WTC11 (cell line): Measurements from ENCODE around the gene PIP5K1A. TPM values are rescaled to one million over a fixed set of nuclear protein-coding genes. Genes with fewer than 3 reads are reported as not detected.

Source experiments
- ATAC-seq: fragments of 200-7000 bp; cut with Tn5 transposase; 2 replicates; pipeline ENCODE4 v1.10.0; 2021; ENCODE audit warnings: mild to moderate bottlenecking, moderate library complexity
- CTCF ChIA-PET: fragments of 300-600 bp; sonication (Branson Sonifier 250); formaldehyde crosslinking; loops from one replicate; lab custom pipeline; 2021; ENCODE audit warnings: antibody characterized with exemption; lab: Charles Lee
- POLR2A ChIA-PET: fragments of 350-600 bp; sonication (Branson Sonifier 250); formaldehyde crosslinking; loops from one replicate; lab custom pipeline; 2021; ENCODE audit warnings: antibody characterized with exemption; lab: Charles Lee
- DNase-seq: peaks from one replicate; pipeline ENCODE4 v3.0.0; 2021; ENCODE audit warnings: low spot score
- H3K27ac Mint-ChIP-seq: 2 replicates; pipeline ENCODE4 v1.8.0; 2021; ENCODE audit warnings: mixed read lengths
- H3K27me3 Mint-ChIP-seq: 2 replicates; pipeline ENCODE4 v1.8.0; 2021; ENCODE audit warnings: low read depth, mild to moderate bottlenecking, moderate library complexity, mixed read lengths
- H3K36me3 Mint-ChIP-seq: 2 replicates; pipeline ENCODE4 v1.8.0; 2021; ENCODE audit warnings: mixed read lengths
- H3K4me1 Mint-ChIP-seq: 2 replicates; pipeline ENCODE4 v1.8.0; 2022; ENCODE audit warnings: mixed read lengths
- H3K4me3 Mint-ChIP-seq: 2 replicates; pipeline ENCODE4 v1.8.0; 2021; ENCODE audit warnings: mild to moderate bottlenecking, moderate library complexity, mixed read lengths
- H3K9me3 Mint-ChIP-seq: 2 replicates; pipeline ENCODE4 v1.8.0; 2021; ENCODE audit warnings: mixed read lengths
- ATF1 ChIP-seq: sonication (generic); formaldehyde crosslinking; IDR thresholded peaks from 2 replicates; pipeline ENCODE4 v1.8.1; 2023; ENCODE audit warnings: mild to moderate bottlenecking, moderate library complexity, missing genetic modification reagents
- ATF6 ChIP-seq: sonication (generic); formaldehyde crosslinking; IDR thresholded peaks from 2 replicates; pipeline ENCODE4 v1.8.1; 2023; ENCODE audit warnings: mild to moderate bottlenecking, missing genetic modification reagents
- CREB1 ChIP-seq: sonication (generic); formaldehyde crosslinking; IDR thresholded peaks from 2 replicates; pipeline ENCODE4 v1.8.0; 2023; ENCODE audit warnings: mild to moderate bottlenecking, missing genetic modification reagents
- CREM ChIP-seq: sonication (generic); formaldehyde crosslinking; IDR thresholded peaks from 2 replicates; pipeline ENCODE4 v1.8.1; 2022; ENCODE audit warnings: mild to moderate bottlenecking, missing genetic modification reagents, moderate library complexity
- ELF4 ChIP-seq: sonication (generic); formaldehyde crosslinking; IDR thresholded peaks from 2 replicates; pipeline ENCODE4 v1.8.1; 2022; ENCODE audit warnings: low read depth, mild to moderate bottlenecking, moderate library complexity, missing genetic modification reagents
- ESRRA ChIP-seq: sonication (generic); formaldehyde crosslinking; IDR thresholded peaks from 2 replicates; pipeline ENCODE4 v1.8.1; 2022; ENCODE audit warnings: mild to moderate bottlenecking, missing genetic modification reagents, borderline replicate concordance
- FOXP1 ChIP-seq: sonication (generic); formaldehyde crosslinking; IDR thresholded peaks from 2 replicates; pipeline ENCODE4 v1.8.0; 2022; ENCODE audit warnings: missing genetic modification reagents, mild to moderate bottlenecking, moderate library complexity, borderline replicate concordance
- GABPB1 ChIP-seq: sonication (generic); formaldehyde crosslinking; IDR thresholded peaks from 2 replicates; pipeline ENCODE4 v1.8.1; 2023; ENCODE audit warnings: mild to moderate bottlenecking, missing genetic modification reagents
- GTF2I ChIP-seq: fragments of 250-450 bp; sonication (Bioruptor Pico); conservative IDR thresholded peaks from 2 replicates; pipeline ENCODE4 v1.4.0; 2021; ENCODE audit warnings: mild to moderate bottlenecking
- JAZF1 ChIP-seq: fragments of 250-450 bp; sonication (Bioruptor Pico); IDR thresholded peaks from 2 replicates; pipeline ENCODE4 v1.9.0; 2021; ENCODE audit warnings: moderate library complexity, mild to moderate bottlenecking, inconsistent platforms
- NR3C1 ChIP-seq: sonication (generic); formaldehyde crosslinking; conservative IDR thresholded peaks from 2 replicates; pipeline ENCODE4 v1.8.1; 2023; ENCODE audit warnings: low read depth, mild to moderate bottlenecking, missing genetic modification reagents
- OVOL2 ChIP-seq: fragments of 250-450 bp; sonication (Bioruptor Pico); IDR thresholded peaks from 2 replicates; pipeline ENCODE4 v1.9.0; 2021; ENCODE audit warnings: mild to moderate bottlenecking, borderline replicate concordance
- RORB ChIP-seq: fragments of 250-450 bp; sonication (Bioruptor Pico); IDR thresholded peaks from 2 replicates; pipeline ENCODE4 v1.9.0; 2021; ENCODE audit warnings: mild to moderate bottlenecking
- ZNF512 ChIP-seq: sonication (generic); formaldehyde crosslinking; IDR thresholded peaks from 2 replicates; pipeline ENCODE4 v1.8.1; 2022; ENCODE audit warnings: missing genetic modification reagents, borderline replicate concordance
- total RNA-seq: library from RNA; stranded (reverse); gene quantifications from 3 replicates; pipeline ENCODE4 v1.2.3, GENCODE V29; 2021
- TF ChIP-seq, protein P1 (sequence below): sonication (generic); formaldehyde crosslinking; IDR thresholded peaks from 2 replicates; pipeline ENCODE4 v1.8.0; 2022; ENCODE audit warnings: mild to moderate bottlenecking, missing genetic modification reagents
- TF ChIP-seq, protein P2 (sequence below): sonication (generic); formaldehyde crosslinking; conservative IDR thresholded peaks from 2 replicates; pipeline ENCODE4 v1.8.1; 2022; ENCODE audit warnings: mild to moderate bottlenecking, missing genetic modification reagents
- TF ChIP-seq, protein P3 (sequence below): sonication (generic); formaldehyde crosslinking; IDR thresholded peaks from 2 replicates; pipeline ENCODE4 v1.8.1; 2022; ENCODE audit warnings: mild to moderate bottlenecking, moderate library complexity, missing genetic modification reagents
- TF ChIP-seq, protein P4 (sequence below): sonication (generic); formaldehyde crosslinking; IDR thresholded peaks from 2 replicates; pipeline ENCODE4 v1.8.0; 2022; ENCODE audit warnings: mild to moderate bottlenecking, missing genetic modification reagents

PIP5K1A gene
- total RNA-seq, 1 experiment from 2014 or later = 81.3 TPM

- H3K4me3 Mint-ChIP-seq = no peak overlapping the region
- DNase-seq = no peak
- peaks cover 9% of the 10 kb centered on the region for H3K4me1 Mint-ChIP-seq
- peaks cover 58% of the 10 kb centered on the region for H3K36me3 Mint-ChIP-seq
- TF ChIP-seq ESRRA (CRISPR knock-in tag) (no peak), JAZF1 (no peak), NR3C1 (no peak), ATF6 (CRISPR knock-in tag) (no peak), ATF1 (CRISPR knock-in tag) (no peak), ELF4 (CRISPR knock-in tag) (no peak), CREM (no peak), FOXP1 (CRISPR knock-in tag) (no peak)
- TF ChIP-seq, protein P1, sequence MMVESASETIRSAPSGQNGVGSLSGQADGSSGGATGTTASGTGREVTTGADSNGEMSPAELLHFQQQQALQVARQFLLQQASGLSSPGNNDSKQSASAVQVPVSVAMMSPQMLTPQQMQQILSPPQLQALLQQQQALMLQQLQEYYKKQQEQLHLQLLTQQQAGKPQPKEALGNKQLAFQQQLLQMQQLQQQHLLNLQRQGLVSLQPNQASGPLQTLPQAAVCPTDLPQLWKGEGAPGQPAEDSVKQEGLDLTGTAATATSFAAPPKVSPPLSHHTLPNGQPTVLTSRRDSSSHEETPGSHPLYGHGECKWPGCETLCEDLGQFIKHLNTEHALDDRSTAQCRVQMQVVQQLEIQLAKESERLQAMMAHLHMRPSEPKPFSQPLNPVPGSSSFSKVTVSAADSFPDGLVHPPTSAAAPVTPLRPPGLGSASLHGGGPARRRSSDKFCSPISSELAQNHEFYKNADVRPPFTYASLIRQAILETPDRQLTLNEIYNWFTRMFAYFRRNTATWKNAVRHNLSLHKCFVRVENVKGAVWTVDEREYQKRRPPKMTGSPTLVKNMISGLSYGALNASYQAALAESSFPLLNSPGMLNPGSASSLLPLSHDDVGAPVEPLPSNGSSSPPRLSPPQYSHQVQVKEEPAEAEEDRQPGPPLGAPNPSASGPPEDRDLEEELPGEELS = no peak
- TF ChIP-seq, protein P2, sequence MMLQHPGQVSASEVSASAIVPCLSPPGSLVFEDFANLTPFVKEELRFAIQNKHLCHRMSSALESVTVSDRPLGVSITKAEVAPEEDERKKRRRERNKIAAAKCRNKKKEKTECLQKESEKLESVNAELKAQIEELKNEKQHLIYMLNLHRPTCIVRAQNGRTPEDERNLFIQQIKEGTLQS = no peak
- H3K9me3 Mint-ChIP-seq = no peaks in the 10 kb centered on the region
- no peak overlapping the region for H3K27ac Mint-ChIP-seq
- POLR2A ChIA-PET = interaction anchor here (0.7 kb wide), 1 partner anchor 16 kb away, joined by 3 read pairs; no protein-coding TSS in a partner anchor
- ATAC-seq = no peak
- no peaks in the 10 kb centered on the region for H3K27me3 Mint-ChIP-seq
- CTCF ChIA-PET = no interaction called here
Observed at GRCh38 chr1:151184211-151184610, 14.1 kb upstream of the PIP5K1A start.

- no peak overlapping the region for H3K4me3 Mint-ChIP-seq
- peaks cover 34% of the 10 kb centered on the region for H3K36me3 Mint-ChIP-seq
- H3K9me3 Mint-ChIP-seq = no peaks in the 10 kb centered on the region
- no peaks in the 10 kb centered on the region for H3K27me3 Mint-ChIP-seq
- TF ChIP-seq RORB (no peak), GTF2I (CRISPR knock-in tag) (no peak), ZNF512 (CRISPR knock-in tag) (no peak), GABPB1 (CRISPR knock-in tag) (no peak), OVOL2 (CRISPR knock-in tag) (no peak), CREB1 (CRISPR knock-in tag) (no peak)
- TF ChIP-seq, protein P3, sequence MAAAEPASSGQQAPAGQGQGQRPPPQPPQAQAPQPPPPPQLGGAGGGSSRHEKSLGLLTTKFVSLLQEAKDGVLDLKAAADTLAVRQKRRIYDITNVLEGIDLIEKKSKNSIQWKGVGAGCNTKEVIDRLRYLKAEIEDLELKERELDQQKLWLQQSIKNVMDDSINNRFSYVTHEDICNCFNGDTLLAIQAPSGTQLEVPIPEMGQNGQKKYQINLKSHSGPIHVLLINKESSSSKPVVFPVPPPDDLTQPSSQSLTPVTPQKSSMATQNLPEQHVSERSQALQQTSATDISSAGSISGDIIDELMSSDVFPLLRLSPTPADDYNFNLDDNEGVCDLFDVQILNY (CRISPR knock-in tag) = no peak
- TF ChIP-seq, protein P4, sequence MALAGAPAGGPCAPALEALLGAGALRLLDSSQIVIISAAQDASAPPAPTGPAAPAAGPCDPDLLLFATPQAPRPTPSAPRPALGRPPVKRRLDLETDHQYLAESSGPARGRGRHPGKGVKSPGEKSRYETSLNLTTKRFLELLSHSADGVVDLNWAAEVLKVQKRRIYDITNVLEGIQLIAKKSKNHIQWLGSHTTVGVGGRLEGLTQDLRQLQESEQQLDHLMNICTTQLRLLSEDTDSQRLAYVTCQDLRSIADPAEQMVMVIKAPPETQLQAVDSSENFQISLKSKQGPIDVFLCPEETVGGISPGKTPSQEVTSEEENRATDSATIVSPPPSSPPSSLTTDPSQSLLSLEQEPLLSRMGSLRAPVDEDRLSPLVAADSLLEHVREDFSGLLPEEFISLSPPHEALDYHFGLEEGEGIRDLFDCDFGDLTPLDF = no peak
- no peak for ATAC-seq
- no peak overlapping the region for H3K27ac Mint-ChIP-seq
- DNase-seq = no peak
- CTCF ChIA-PET = no interaction called here
- H3K4me1 Mint-ChIP-seq = peaks cover 9% of the 10 kb centered on the region
- POLR2A ChIA-PET = no interaction called here
Observed at GRCh38 chr1:151187205-151187604, 11.1 kb upstream of the PIP5K1A start.
